Activated CD8-positive, alpha-beta T cell treated with anti-CD3 and anti-CD28 coated beads for 36 hours (primary cell): ENCODE data around the gene VCAN. TPM values are rescaled to one million over a fixed set of nuclear protein-coding genes. Genes with fewer than 3 reads are reported as not detected.

Experiments
- ATAC-seq: fragments of 200-7000 bp; cut with Tn5 transposase; one replicate; pipeline ENCODE4 v1.10.0; 2021; ENCODE audit warnings: mild to moderate bottlenecking, moderate library complexity
- CTCF ChIA-PET: fragments of 350-600 bp; sonication (Branson Sonifier 250); formaldehyde crosslinking; loops from one replicate; lab custom pipeline; 2021; ENCODE audit warnings: antibody characterized with exemption; lab: Charles Lee
- POLR2A ChIA-PET: fragments of 350-600 bp; sonication (Branson Sonifier 250); formaldehyde crosslinking; loops from one replicate; lab custom pipeline; 2021; ENCODE audit warnings: antibody characterized with exemption; lab: Charles Lee
- DNase-seq: peaks from one replicate; pipeline ENCODE4 v3.0.0-alpha.2; 2020
- H3K27ac Mint-ChIP-seq: one replicate; pipeline ENCODE4 v1.8.0; 2021; ENCODE audit warnings: mild to moderate bottlenecking, mixed read lengths
- H3K27me3 Mint-ChIP-seq: one replicate; pipeline ENCODE4 v1.8.0; 2021; ENCODE audit warnings: mixed read lengths
- H3K36me3 Mint-ChIP-seq: one replicate; pipeline ENCODE4 v1.8.0; 2021; ENCODE audit warnings: low read depth, mixed read lengths
- H3K4me1 Mint-ChIP-seq: one replicate; pipeline ENCODE4 v1.8.0; 2021; ENCODE audit warnings: low read depth, mixed read lengths
- H3K4me3 Mint-ChIP-seq: one replicate; pipeline ENCODE4 v1.8.0; 2021; ENCODE audit warnings: mild to moderate bottlenecking, moderate library complexity, mixed read lengths
- H3K9me3 Mint-ChIP-seq: one replicate; pipeline ENCODE4 v1.8.0; 2021; ENCODE audit warnings: mixed read lengths
- intact Hi-C: fragments of 100-400 bp; cut with micrococcal nuclease; formaldehyde crosslinking; loops from one replicate; pipeline ENCODE4 v1.10.0; 2022
- total RNA-seq, 2 experiments: library from RNA; stranded (reverse); gene quantifications; one replicate each; pipeline ENCODE4 v1.2.3, GENCODE V29; 2021
- TF ChIP-seq, protein P1 (sequence below): fragments of 200-600 bp; IDR thresholded peaks from one replicate; pipeline ENCODE4 v1.8.0; 2022; ENCODE audit warnings: antibody characterized with exemption, mild to moderate bottlenecking

The VCAN gene
- total RNA-seq, 2 experiments from 2014 or later = not detected

DNA sequence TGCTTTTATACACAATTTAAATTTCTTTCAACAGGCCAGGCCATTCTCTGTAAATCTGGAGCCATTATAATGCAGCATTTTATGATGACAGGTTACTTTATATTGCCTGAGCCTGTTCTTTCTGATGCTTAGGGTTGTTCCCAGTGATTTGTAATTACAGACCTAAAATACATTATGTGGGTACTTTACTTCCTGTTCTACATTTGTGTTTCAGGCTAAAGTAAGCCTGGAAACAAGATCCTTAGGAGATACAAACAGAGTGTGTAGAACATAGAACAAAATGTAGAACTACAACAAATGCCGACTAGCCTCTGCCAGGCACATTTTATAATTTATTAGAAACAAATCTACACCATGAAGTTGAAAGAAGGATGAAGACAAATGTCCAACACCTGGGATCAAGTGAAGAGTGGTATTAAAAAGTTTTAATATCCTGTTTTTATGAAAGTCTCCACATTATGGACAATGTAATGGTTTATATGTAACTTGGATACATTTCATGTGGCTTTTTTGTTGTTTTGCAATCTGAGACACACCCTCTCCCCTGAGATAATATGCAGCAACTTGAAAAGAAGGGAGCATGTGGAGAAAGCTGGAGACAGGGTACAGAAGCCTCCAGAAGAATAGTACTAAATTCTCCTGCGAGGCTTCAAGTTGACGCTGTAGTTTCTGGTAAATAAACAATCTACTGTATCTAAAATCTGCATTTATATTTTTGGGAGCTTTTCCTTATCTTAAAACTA, 46.9 kb downstream of the VCAN start:
- intact Hi-C loops = no loop called here
- Mint-ChIP-seq H3K4me3 (no peak overlapping the region), H3K27me3 (peaks cover 6% of the 10 kb centered on the region), H3K4me1 (no peaks in the 10 kb centered on the region), H3K36me3 (no peaks in the 10 kb centered on the region), H3K9me3 (no peaks in the 10 kb centered on the region), H3K27ac (no peak overlapping the region)
- TF ChIP-seq, protein P1, sequence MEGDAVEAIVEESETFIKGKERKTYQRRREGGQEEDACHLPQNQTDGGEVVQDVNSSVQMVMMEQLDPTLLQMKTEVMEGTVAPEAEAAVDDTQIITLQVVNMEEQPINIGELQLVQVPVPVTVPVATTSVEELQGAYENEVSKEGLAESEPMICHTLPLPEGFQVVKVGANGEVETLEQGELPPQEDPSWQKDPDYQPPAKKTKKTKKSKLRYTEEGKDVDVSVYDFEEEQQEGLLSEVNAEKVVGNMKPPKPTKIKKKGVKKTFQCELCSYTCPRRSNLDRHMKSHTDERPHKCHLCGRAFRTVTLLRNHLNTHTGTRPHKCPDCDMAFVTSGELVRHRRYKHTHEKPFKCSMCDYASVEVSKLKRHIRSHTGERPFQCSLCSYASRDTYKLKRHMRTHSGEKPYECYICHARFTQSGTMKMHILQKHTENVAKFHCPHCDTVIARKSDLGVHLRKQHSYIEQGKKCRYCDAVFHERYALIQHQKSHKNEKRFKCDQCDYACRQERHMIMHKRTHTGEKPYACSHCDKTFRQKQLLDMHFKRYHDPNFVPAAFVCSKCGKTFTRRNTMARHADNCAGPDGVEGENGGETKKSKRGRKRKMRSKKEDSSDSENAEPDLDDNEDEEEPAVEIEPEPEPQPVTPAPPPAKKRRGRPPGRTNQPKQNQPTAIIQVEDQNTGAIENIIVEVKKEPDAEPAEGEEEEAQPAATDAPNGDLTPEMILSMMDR = no peak
- ChIA-PET CTCF (no interaction called here), POLR2A (no interaction called here)
- DNase-seq (no peak), ATAC-seq (no peak)

DNA sequence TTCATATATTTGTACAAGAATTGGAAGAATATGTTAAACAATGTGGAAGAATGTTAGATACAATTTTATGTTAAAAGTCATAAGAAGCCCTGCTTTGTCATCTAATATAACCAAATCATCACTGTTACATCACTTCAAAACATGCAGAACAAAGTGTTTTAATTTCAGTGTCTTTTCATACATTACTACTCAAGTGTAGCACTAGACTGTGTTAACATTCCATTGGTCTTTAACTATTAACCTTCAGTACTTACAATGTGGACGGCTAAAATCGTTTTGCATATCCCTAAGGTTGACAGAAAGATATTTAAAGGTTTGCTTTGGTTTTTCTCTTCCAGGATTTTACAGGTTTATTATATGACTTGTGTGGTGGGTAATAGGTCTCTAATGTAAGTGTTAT, 50.9 kb downstream of the VCAN start:
- Mint-ChIP-seq H3K4me3 (no peak overlapping the region), H3K27me3 (peaks cover under 1% of the 10 kb centered on the region), H3K36me3 (no peaks in the 10 kb centered on the region), H3K4me1 (no peaks in the 10 kb centered on the region), H3K9me3 (no peaks in the 10 kb centered on the region), H3K27ac (no peak overlapping the region)
- POLR2A ChIA-PET = no interaction called here
- intact Hi-C loops = no loop called here
- no peak for DNase-seq
- CTCF ChIA-PET = no interaction called here
- no peak for ATAC-seq
- TF ChIP-seq, protein P1 = no peak

DNA sequence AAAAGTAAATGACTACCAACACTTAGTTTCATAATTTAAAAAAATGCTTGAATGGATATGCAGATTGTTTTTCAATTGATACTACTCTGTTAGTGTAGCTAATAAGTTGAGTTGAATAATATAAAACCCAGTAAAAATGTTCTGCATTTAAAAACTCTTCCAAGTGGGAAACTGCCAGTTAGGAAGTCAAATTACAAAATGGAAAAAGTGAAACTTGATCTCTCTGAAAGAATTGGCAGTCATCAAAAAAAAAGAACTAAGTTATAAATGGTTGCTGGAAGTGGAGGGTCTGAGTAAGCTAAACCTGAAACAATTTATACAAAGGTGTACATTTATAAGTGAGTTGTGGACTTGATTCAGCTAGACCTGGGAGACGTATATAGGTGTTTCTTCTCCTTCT, 52.4 kb downstream of the VCAN start:
- Mint-ChIP-seq H3K27ac (no peak overlapping the region), H3K4me3 (no peak overlapping the region), H3K36me3 (no peaks in the 10 kb centered on the region), H3K4me1 (no peaks in the 10 kb centered on the region), H3K9me3 (no peaks in the 10 kb centered on the region), H3K27me3 (peaks cover 2% of the 10 kb centered on the region)
- DNase-seq (no peak), ATAC-seq (no peak)
- TF ChIP-seq, protein P1 = no peak
- POLR2A ChIA-PET = no interaction called here
- intact Hi-C loops = no loop called here
- CTCF ChIA-PET = interaction anchor here (1.4 kb wide), 1 partner anchor 38 kb away, joined by 6 read pairs; no protein-coding TSS in a partner anchor

DNA sequence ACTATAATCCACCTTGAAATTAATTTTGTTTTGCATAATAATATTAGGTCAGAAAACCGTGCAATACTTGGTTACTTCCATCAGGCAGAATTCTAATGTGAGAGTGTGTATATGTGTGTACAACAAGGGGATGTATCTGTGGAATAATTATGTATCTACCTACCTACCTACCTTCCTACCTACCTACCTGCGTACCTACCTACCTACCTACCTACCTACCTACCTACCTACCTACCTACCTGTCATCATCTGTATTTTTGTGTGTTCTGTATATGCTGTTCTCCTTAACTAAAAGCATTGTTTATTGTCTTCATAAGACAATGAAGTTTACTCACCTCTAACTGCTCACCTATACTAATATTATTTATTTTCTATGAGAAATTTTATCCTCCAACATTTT, 52.8 kb downstream of the VCAN start:
- TF ChIP-seq, protein P1 = no peak
- Mint-ChIP-seq H3K27me3 (peaks cover 2% of the 10 kb centered on the region), H3K4me1 (no peaks in the 10 kb centered on the region), H3K27ac (no peak overlapping the region), H3K9me3 (no peaks in the 10 kb centered on the region), H3K36me3 (no peaks in the 10 kb centered on the region), H3K4me3 (no peak overlapping the region)
- DNase-seq (no peak), ATAC-seq (no peak)
- intact Hi-C loops = no loop called here
- ChIA-PET CTCF (interaction anchor here (1.2 to 1.4 kb wide), 2 partner anchors 21 to 38 kb away, joined by 3 to 6 read pairs; no protein-coding TSS in a partner anchor), POLR2A (no interaction called here)

DNA sequence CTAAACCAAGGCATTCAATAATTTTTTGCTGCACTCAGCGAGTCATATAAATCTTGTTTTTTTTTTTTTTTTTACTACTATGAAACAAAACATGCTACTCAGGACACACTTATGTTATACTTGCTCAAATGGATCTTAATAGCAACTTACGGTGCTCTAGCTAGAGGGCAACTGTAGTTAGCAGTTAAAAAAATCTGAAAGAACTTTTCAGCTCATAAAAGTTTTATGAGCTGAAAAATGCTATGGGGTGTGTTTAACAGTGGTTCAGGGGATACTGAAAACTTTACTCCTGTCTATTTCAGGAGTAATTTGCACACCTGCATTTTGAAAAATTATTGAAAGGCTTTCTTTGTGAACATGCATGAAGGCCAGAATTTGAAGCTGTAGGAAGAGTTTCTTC, 53.4 kb downstream of the VCAN start:
- DNase-seq (no peak), ATAC-seq (no peak)
- Mint-ChIP-seq H3K27ac (no peak overlapping the region), H3K36me3 (no peaks in the 10 kb centered on the region), H3K4me1 (no peaks in the 10 kb centered on the region), H3K9me3 (no peaks in the 10 kb centered on the region), H3K4me3 (no peak overlapping the region), H3K27me3 (peaks cover 2% of the 10 kb centered on the region)
- CTCF ChIA-PET = interaction anchor here (0.9 to 1.2 kb wide), 2 partner anchors 22 to 40 kb away, joined by 3 read pairs; no protein-coding TSS in a partner anchor
- TF ChIP-seq, protein P1 = no peak
- intact Hi-C loops = no loop called here
- POLR2A ChIA-PET = no interaction called here
